ENCODE data around the gene RPS26. TPM values are rescaled to one million over a fixed set of nuclear protein-coding genes. Genes with fewer than 3 reads are reported as not detected.
A peak's percentile ranks its signal among the peaks of the same experiment; 100 is the strongest.

RPS26 gene
- total RNA-seq, 1 donor: 459 TPM

DNA sequence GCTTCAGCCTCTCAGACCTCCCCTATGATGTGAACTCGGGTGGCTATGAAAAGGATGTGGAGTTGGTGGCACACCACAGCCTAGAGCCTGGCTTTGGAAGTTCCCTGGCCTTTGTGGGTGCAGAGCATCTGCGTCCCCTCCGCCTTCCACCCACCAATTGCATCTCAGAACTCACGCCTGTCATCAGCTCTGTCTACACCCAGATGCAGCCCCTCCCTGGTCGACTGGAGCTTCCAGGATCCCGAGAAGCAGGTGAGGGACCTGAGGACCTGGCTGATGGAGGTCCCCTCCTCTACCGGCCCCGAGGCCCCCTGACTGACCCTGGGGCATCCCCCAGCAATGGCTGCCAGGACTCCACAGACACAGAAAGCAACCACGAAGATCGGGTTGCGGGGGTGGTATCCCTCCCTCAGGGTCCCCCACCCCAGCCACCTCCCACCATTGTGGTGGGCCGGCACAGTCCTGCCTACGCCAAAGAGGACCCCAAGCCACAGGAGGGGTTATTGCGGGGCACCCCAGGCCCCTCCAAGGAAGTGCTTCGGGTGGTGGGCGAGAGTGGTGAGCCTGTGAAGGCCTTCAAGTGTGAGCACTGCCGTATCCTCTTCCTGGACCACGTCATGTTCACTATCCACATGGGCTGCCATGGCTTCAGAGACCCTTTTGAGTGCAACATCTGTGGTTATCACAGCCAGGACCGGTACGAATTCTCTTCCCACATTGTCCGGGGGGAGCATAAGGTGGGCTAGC lies 7.0 kb upstream of the RPS26 start:
- H3K9me3 ChIP-seq (ENCODE audit: low read depth, low read length): no peaks in the 10 kb centered on the region
- TF ChIP-seq, protein P1, sequence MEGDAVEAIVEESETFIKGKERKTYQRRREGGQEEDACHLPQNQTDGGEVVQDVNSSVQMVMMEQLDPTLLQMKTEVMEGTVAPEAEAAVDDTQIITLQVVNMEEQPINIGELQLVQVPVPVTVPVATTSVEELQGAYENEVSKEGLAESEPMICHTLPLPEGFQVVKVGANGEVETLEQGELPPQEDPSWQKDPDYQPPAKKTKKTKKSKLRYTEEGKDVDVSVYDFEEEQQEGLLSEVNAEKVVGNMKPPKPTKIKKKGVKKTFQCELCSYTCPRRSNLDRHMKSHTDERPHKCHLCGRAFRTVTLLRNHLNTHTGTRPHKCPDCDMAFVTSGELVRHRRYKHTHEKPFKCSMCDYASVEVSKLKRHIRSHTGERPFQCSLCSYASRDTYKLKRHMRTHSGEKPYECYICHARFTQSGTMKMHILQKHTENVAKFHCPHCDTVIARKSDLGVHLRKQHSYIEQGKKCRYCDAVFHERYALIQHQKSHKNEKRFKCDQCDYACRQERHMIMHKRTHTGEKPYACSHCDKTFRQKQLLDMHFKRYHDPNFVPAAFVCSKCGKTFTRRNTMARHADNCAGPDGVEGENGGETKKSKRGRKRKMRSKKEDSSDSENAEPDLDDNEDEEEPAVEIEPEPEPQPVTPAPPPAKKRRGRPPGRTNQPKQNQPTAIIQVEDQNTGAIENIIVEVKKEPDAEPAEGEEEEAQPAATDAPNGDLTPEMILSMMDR (IDR thresholded peaks at IDR 0.05; ENCODE audit: extremely low read depth, low read depth, low read length): no peak
- H4K20me1 ChIP-seq (ENCODE audit: insufficient read depth, low read length): no peaks in the 10 kb centered on the region

DNA sequence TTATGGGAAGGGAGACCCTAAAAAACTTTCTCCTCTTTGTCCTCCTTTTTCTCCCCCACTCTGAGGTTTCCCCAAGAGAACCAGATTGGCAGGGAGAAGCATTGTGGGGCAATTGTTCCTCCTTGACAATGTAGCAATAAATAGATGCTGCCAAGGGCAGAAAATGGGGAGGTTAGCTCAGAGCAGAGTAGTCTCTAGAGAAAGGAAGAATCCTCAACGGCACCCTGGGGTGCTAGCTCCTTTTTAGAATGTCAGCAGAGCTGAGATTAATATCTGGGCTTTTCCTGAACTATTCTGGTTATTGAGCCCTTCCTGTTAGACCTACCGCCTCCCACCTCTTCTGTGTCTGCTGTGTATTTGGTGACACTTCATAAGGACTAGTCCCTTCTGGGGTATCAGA lies 4.6 kb upstream of the RPS26 start:
- H3K4me2 ChIP-seq (ENCODE audit: insufficient read depth, low read length): no peak overlapping the region
- DNase-seq (ENCODE audit: insufficient read length, low spot score, missing footprints): no peak

More for the DNA sequence above, 7.0 kb upstream of the RPS26 start:
- Histone ChIP-seq H3K4me2 (ENCODE audit: insufficient read depth, low read length) (no peak overlapping the region), H3K27ac (ENCODE audit: low read depth, low read length) (no peak overlapping the region), H3K27me3 (ENCODE audit: insufficient read depth, low read length) (no peaks in the 10 kb centered on the region), H3K79me2 (ENCODE audit: insufficient read depth, low read length) (no peaks in the 10 kb centered on the region), H3K36me3 (ENCODE audit: insufficient read depth, low read length) (peaks cover 12% of the 10 kb centered on the region), H2AFZ (ENCODE audit: low read length) (no peak overlapping the region), H3K4me1 (ENCODE audit: insufficient read depth, low read length) (no peaks in the 10 kb centered on the region), H3K4me3 (ENCODE audit: insufficient read depth, low read length) (no peak overlapping the region)
- DNase-seq (ENCODE audit: insufficient read length, low spot score, missing footprints): no peak

DNA sequence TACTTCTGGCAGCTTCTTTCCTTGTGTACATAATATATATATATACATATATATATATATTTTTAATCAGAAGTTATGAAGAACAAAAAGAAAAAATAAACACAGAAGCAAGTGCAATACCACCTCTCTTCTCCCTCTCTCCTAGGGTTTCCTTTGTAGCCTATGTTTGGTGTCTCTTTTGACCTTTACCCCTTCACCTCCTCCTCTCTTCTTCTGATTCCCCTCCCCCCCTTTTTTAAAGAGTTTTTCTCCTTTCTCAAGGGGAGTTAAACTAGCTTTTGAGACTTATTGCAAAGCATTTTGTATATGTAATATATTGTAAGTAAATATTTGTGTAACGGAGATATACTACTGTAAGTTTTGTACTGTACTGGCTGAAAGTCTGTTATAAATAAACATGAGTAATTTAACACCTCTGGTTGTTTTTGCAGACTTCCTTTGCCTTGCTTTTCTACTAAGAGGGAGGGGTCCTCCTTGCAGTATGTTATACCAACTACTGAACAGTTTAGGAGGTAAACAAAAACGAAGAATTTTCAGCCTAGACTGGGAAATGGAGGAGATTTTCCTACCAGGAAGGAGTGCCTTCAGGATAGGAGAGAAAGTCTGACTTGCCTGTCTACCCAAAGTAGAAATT lies 3.6 kb upstream of the RPS26 start:
- H3K27me3 ChIP-seq (ENCODE audit: insufficient read depth, low read length): no peaks in the 10 kb centered on the region
- TF ChIP-seq, protein P1 (IDR thresholded peaks at IDR 0.05; ENCODE audit: extremely low read depth, low read depth, low read length): no peak
- no peak overlapping the region for H3K4me2 ChIP-seq (ENCODE audit: insufficient read depth, low read length)
- peaks cover 10% of the 10 kb centered on the region for H3K36me3 ChIP-seq (ENCODE audit: insufficient read depth, low read length)
- peaks cover 11% of the 10 kb centered on the region for H3K4me1 ChIP-seq (ENCODE audit: insufficient read depth, low read length)
- peaks cover 13% of the 10 kb centered on the region for H3K79me2 ChIP-seq (ENCODE audit: insufficient read depth, low read length)
- H2AFZ ChIP-seq (ENCODE audit: low read length): no peak overlapping the region
- peak; percentile 46 for DNase-seq (ENCODE audit: insufficient read length, low spot score, missing footprints)
- no peak overlapping the region for H3K27ac ChIP-seq (ENCODE audit: low read depth, low read length)
- H3K4me3 ChIP-seq (ENCODE audit: insufficient read depth, low read length): no peak overlapping the region
- peaks cover 12% of the 10 kb centered on the region for H4K20me1 ChIP-seq (ENCODE audit: insufficient read depth, low read length)
- no peaks in the 10 kb centered on the region for H3K9me3 ChIP-seq (ENCODE audit: low read depth, low read length)

More for the DNA sequence above, 4.6 kb upstream of the RPS26 start:
- peaks cover 2% of the 10 kb centered on the region for H4K20me1 ChIP-seq (ENCODE audit: insufficient read depth, low read length)
- TF ChIP-seq, protein P1 (IDR thresholded peaks at IDR 0.05; ENCODE audit: extremely low read depth, low read depth, low read length): no peak
- peaks cover 12% of the 10 kb centered on the region for H3K36me3 ChIP-seq (ENCODE audit: insufficient read depth, low read length)
- no peaks in the 10 kb centered on the region for H3K27me3 ChIP-seq (ENCODE audit: insufficient read depth, low read length)
- no peak overlapping the region for H3K27ac ChIP-seq (ENCODE audit: low read depth, low read length)
- H3K4me1 ChIP-seq (ENCODE audit: insufficient read depth, low read length): peaks cover 4% of the 10 kb centered on the region
- H2AFZ ChIP-seq (ENCODE audit: low read length): no peak overlapping the region
- H3K4me3 ChIP-seq (ENCODE audit: insufficient read depth, low read length): no peak overlapping the region
- H3K9me3 ChIP-seq (ENCODE audit: low read depth, low read length): no peaks in the 10 kb centered on the region
- peaks cover 3% of the 10 kb centered on the region for H3K79me2 ChIP-seq (ENCODE audit: insufficient read depth, low read length)

DNA sequence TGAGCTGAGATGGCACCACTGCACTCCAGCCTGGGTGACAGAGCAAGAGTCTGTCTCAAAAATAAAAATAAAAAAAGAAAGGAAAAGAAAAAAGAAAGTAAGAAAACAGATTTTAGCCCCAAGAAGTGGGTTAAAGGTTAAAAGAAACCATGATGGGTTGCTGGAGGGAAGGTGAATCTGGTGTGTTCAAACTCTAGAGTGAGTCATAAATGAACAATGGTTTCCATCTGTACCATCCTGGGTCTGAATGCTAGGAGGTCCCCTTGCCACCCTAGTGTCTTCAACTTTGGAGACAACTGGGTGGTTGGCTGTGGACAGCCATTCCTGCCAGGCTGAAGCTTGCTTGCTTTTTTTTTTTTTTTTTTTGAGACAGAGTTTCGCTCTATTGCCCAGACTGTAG lies 1.6 kb upstream of the RPS26 start:
- no peaks in the 10 kb centered on the region for H3K9me3 ChIP-seq (ENCODE audit: low read depth, low read length)
- no peak overlapping the region for H3K4me3 ChIP-seq (ENCODE audit: insufficient read depth, low read length)
- DNase-seq (ENCODE audit: insufficient read length, low spot score, missing footprints): no peak
- H3K79me2 ChIP-seq (ENCODE audit: insufficient read depth, low read length): peaks cover 21% of the 10 kb centered on the region
- H3K36me3 ChIP-seq (ENCODE audit: insufficient read depth, low read length): peaks cover 27% of the 10 kb centered on the region
- no peak overlapping the region for H2AFZ ChIP-seq (ENCODE audit: low read length)
- H4K20me1 ChIP-seq (ENCODE audit: insufficient read depth, low read length): peaks cover 19% of the 10 kb centered on the region
- H3K4me1 ChIP-seq (ENCODE audit: insufficient read depth, low read length): peaks cover 15% of the 10 kb centered on the region
- no peak overlapping the region for H3K27ac ChIP-seq (ENCODE audit: low read depth, low read length)
- H3K27me3 ChIP-seq (ENCODE audit: insufficient read depth, low read length): no peaks in the 10 kb centered on the region
- H3K4me2 ChIP-seq (ENCODE audit: insufficient read depth, low read length): no peak overlapping the region
- TF ChIP-seq, protein P1 (IDR thresholded peaks at IDR 0.05; ENCODE audit: extremely low read depth, low read depth, low read length): no peak

Measured in osteoblast (primary cell).